GM18951 (cell line): ENCODE measurements around the gene CXXC5.
A peak's percentile ranks its signal among the peaks of the same experiment; 100 is the strongest.

Experiments
- POLR2A ChIP-seq: IDR thresholded peaks from 4 replicates; pipeline ENCODE4 v1.6.1; 2011; ENCODE audit warnings: mild to moderate bottlenecking; ENCODE audit not compliant: insufficient read length, insufficient read depth; ENCODE audit errors: extremely low read depth
- in situ Hi-C: fragments of 300-500 bp; cut with MboI; formaldehyde crosslinking; loops from one replicate; pipeline ENCODE4 v1.12.0; 2022; ENCODE audit warnings: low sequenced_read_pairs, mixed read lengths, inconsistent platforms; ENCODE audit not compliant: unreplicated experiment

The CXXC5 gene

GRCh38 chr5:139688088-139688702 lies 40.0 kb downstream of the CXXC5 start:
- TF ChIP-seq POLR2A: no peak
- in situ Hi-C loops: no loop called here

GRCh38 chr5:139688751-139689372 lies 40.7 kb downstream of the CXXC5 start:
- no peak for TF ChIP-seq POLR2A
- in situ Hi-C loops: no loop called here

GRCh38 chr5:139689631-139690063 lies 41.5 kb downstream of the CXXC5 start:
- in situ Hi-C loops: no loop called here
- peak; percentile 19 for TF ChIP-seq POLR2A

GRCh38 chr5:139690064-139690802 lies 42.1 kb downstream of the CXXC5 start:
- in situ Hi-C loops: no loop called here
- peak; percentile 7 for TF ChIP-seq POLR2A

- TF ChIP-seq POLR2A: no peak
- in situ Hi-C loops: no loop called here
Measured at GRCh38 chr5:139690803-139691629, 42.9 kb downstream of the CXXC5 start.

- TF ChIP-seq POLR2A: no peak
- in situ Hi-C loops: no loop called here
Measured at GRCh38 chr5:139692148-139692547, 44.0 kb downstream of the CXXC5 start.

- TF ChIP-seq POLR2A: no peak
- in situ Hi-C loops: no loop called here
Measured at GRCh38 chr5:139692679-139693308, 44.6 kb downstream of the CXXC5 start.

GRCh38 chr5:139693676-139694364 lies 45.7 kb downstream of the CXXC5 start:
- in situ Hi-C loops: no loop called here
- no peak for TF ChIP-seq POLR2A

- TF ChIP-seq POLR2A: no peak
- in situ Hi-C loops: no loop called here
Measured at GRCh38 chr5:139694556-139695177, 46.5 kb downstream of the CXXC5 start.

- in situ Hi-C loops: no loop called here
- no peak for TF ChIP-seq POLR2A
Measured at GRCh38 chr5:139695178-139695573, 47.0 kb downstream of the CXXC5 start.

- in situ Hi-C loops: no loop called here
- no peak for TF ChIP-seq POLR2A
Measured at GRCh38 chr5:139696167-139696893, 48.2 kb downstream of the CXXC5 start.

- in situ Hi-C loops: no loop called here
- TF ChIP-seq POLR2A: peak; percentile 20
Measured at GRCh38 chr5:139696894-139697658, 48.9 kb downstream of the CXXC5 start.
